HepG2 (cell line): ENCODE results near the gene N4BP2. TPM values are rescaled to one million over a fixed set of nuclear protein-coding genes. Genes with fewer than 3 reads are reported as not detected.

Experiments used
- DMAP1 ChIP-seq: IDR thresholded peaks from 2 replicates; pipeline ENCODE4 v1.6.1; 2016
- EED ChIP-seq: sonication (generic); formaldehyde crosslinking; IDR thresholded peaks from 2 replicates; pipeline ENCODE4 v1.5.0; 2020; ENCODE audit warnings: mild to moderate bottlenecking, missing genetic modification reagents
- FOXC1 ChIP-seq: sonication (generic); formaldehyde crosslinking; IDR thresholded peaks from 2 replicates; pipeline ENCODE4 v1.8.0; 2022; ENCODE audit warnings: mild to moderate bottlenecking, missing genetic modification reagents, borderline replicate concordance
- HDAC6 ChIP-seq: fragments of 200-600 bp; sonication (generic); IDR thresholded peaks from 2 replicates; pipeline ENCODE4 v1.7.0; 2017; ENCODE audit warnings: mild to moderate bottlenecking, antibody characterized with exemption, low read length, low read depth
- HOXA5 ChIP-seq: sonication (generic); formaldehyde crosslinking; IDR thresholded peaks from 2 replicates; pipeline ENCODE4 v1.4.0; 2020; ENCODE audit warnings: missing genetic modification reagents
- JDP2 ChIP-seq: sonication (generic); formaldehyde crosslinking; IDR thresholded peaks from 2 replicates; pipeline ENCODE4 v1.8.1; 2022; ENCODE audit warnings: missing genetic modification reagents, borderline replicate concordance
- MBNL3 ChIP-seq: fragments of 250-450 bp; sonication (Bioruptor Pico); conservative IDR thresholded peaks from 2 replicates; pipeline ENCODE4 v1.8.0; 2022; ENCODE audit warnings: mild to moderate bottlenecking, inconsistent platforms
- NFE2L2 ChIP-seq: fragments of 150-350 bp; IDR thresholded peaks from 2 replicates; pipeline ENCODE4 v1.6.1; 2014; ENCODE audit warnings: low read length
- SOX13 ChIP-seq, 3 experiments: fragments of 450-650 bp in 1 of 3; sonication (generic) in 1 of 3; formaldehyde crosslinking in 1 of 3; IDR thresholded peaks in 2 of 3; conservative IDR thresholded peaks in 1 of 3; 2 replicates each; pipeline versions ENCODE4 v1.5.0 to v1.6.1; 2016 to 2020; ENCODE audit warnings: antibody characterized with exemption in 1 of 3, mild to moderate bottlenecking in 1 of 3, missing compliant biosample characterization in 1 of 3, missing genetic modification reagents in 1 of 3, moderate library complexity in 1 of 3
- STAT5B ChIP-seq: sonication (generic); formaldehyde crosslinking; IDR thresholded peaks from 2 replicates; pipeline ENCODE4 v1.4.0; 2020; ENCODE audit warnings: missing genetic modification reagents
- ZNF234 ChIP-seq: sonication (generic); formaldehyde crosslinking; conservative IDR thresholded peaks from 2 replicates; pipeline ENCODE4 v1.5.1; 2020; ENCODE audit warnings: mild to moderate bottlenecking, missing genetic modification reagents
- ZNF292 ChIP-seq: sonication (generic); formaldehyde crosslinking; IDR thresholded peaks from 2 replicates; pipeline ENCODE4 v1.8.1; 2022; ENCODE audit warnings: mild to moderate bottlenecking, low read depth, missing genetic modification reagents, borderline replicate concordance
- ZNF296 ChIP-seq: sonication (generic); formaldehyde crosslinking; conservative IDR thresholded peaks from 2 replicates; pipeline ENCODE4 v1.5.0; 2020; ENCODE audit warnings: mild to moderate bottlenecking, missing genetic modification reagents
- ZNF709 ChIP-seq: sonication (generic); formaldehyde crosslinking; IDR thresholded peaks from 2 replicates; pipeline ENCODE4 v1.5.0; 2020; ENCODE audit warnings: mild to moderate bottlenecking, missing genetic modification reagents
- ZNF780A ChIP-seq: sonication (generic); formaldehyde crosslinking; IDR thresholded peaks from 2 replicates; pipeline ENCODE4 v1.8.0; 2022; ENCODE audit warnings: mild to moderate bottlenecking, missing genetic modification reagents, moderate library complexity
- ZNF788 ChIP-seq: sonication (generic); formaldehyde crosslinking; IDR thresholded peaks from 2 replicates; pipeline ENCODE4 v1.5.0; 2020; ENCODE audit warnings: mild to moderate bottlenecking, missing genetic modification reagents, borderline replicate concordance
- ZSCAN20 ChIP-seq: sonication (generic); formaldehyde crosslinking; IDR thresholded peaks from 2 replicates; pipeline ENCODE4 v1.4.0; 2020; ENCODE audit warnings: missing genetic modification reagents, mild to moderate bottlenecking, borderline replicate concordance
- polyA plus RNA-seq, 8 experiments: library from polyadenylated mRNA; depleted of rRNA in 3 of 8; stranded (reverse) in 7 of 8; unstranded in 1 of 8; fragments of >200 nt; fragmentation: Illumina TruSeq in 4 of 8; extraction: Trizol in 4 of 8; gene quantifications; 2 replicates each; pipeline versions ENCODE4 v1.2.1 to v1.2.3, GENCODE V29; 2011 to 2016; ENCODE audit warnings: low read depth in 4 of 8, missing spikeins in 1 of 8, mixed read lengths in 1 of 8; ENCODE audit not compliant: insufficient read depth in 1 of 8
- total RNA-seq, 5 experiments: library from RNA; depleted of rRNA; stranded (reverse); fragments of >200 nt; fragmentation: Illumina TruSeq; extraction: Trizol; gene quantifications; 2 replicates each; pipeline ENCODE4 v1.2.3, GENCODE V29; 2016; ENCODE audit warnings: low read depth in 1 of 5
- TF ChIP-seq, protein P1 (sequence below): sonication (generic); formaldehyde crosslinking; IDR thresholded peaks from 2 replicates; pipeline ENCODE4 v1.9.0; 2022; ENCODE audit warnings: missing genetic modification reagents, mild to moderate bottlenecking, borderline replicate concordance
- TF ChIP-seq, protein P2 (sequence below): sonication (generic); formaldehyde crosslinking; IDR thresholded peaks from 2 replicates; pipeline ENCODE4 v1.4.0; 2020; ENCODE audit warnings: mild to moderate bottlenecking, missing genetic modification reagents
- TF ChIP-seq, protein P3 (sequence below): sonication (generic); formaldehyde crosslinking; IDR thresholded peaks from 2 replicates; pipeline ENCODE4 v1.5.0; 2020; ENCODE audit warnings: missing genetic modification reagents
- TF ChIP-seq, protein P4 (sequence below): IDR thresholded peaks from 2 replicates; pipeline ENCODE4 v1.6.1; 2012; ENCODE audit warnings: low read depth, low read length, improper control_type of control experiment

The N4BP2 gene
- total and polyA plus RNA-seq, 2 of the 13 experiments (the other 11 are each of a cell fraction or from before 2014, with no cell fraction given) = 5.6 to 12.9 TPM

DNA sequence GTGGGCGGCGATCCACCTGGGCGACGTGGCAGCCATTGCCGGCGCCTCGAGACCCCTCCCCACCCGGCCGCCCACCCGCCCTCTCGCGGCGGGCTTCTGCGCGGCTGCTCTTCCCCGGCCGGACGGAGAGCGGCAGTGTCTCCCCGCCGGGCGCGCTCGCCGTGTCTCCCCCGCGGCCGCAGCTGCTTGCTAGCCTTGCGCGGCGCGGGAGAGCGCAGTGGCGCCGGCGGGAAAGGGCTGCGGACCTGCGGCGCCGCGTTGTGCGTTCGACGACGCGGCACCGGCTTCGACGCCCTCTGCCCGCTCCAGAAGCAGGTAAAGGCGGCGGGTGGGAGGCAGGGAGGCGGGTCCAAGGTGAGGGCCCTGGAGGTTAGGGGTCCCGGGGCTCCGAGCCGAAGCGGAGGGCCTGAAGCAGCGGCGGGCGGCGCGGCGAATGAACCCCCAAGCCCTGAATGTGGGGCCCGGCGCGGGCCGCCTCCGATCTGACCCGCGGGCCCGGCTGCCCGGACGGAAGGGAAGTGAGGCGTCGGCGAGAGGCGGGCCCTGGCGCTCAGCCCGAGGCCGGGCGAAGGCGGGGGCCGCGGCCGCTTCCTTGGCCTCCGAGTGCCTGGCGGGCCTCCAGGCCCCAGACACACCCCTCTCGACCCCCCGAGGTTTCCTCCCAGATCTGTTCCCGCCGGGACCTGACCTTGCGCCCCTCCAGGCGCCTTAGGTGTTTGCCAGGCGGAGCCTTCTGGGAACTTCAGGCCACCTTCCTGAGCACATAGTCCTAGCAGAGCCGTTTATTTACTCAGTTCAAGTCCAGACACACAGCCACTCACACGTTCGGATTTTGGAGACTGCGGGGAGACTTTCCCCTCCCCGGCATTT is at the start of gene N4BP2 (continued):
- TF ChIP-seq, protein P1, sequence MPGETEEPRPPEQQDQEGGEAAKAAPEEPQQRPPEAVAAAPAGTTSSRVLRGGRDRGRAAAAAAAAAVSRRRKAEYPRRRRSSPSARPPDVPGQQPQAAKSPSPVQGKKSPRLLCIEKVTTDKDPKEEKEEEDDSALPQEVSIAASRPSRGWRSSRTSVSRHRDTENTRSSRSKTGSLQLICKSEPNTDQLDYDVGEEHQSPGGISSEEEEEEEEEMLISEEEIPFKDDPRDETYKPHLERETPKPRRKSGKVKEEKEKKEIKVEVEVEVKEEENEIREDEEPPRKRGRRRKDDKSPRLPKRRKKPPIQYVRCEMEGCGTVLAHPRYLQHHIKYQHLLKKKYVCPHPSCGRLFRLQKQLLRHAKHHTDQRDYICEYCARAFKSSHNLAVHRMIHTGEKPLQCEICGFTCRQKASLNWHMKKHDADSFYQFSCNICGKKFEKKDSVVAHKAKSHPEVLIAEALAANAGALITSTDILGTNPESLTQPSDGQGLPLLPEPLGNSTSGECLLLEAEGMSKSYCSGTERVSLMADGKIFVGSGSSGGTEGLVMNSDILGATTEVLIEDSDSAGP (CRISPR knock-in tag) = peak; percentile 70; the same call in 1 of the 2 replicates
- TF ChIP-seq ZNF780A (CRISPR knock-in tag) (peak; percentile 57; the same call in 1 of the 2 replicates), DMAP1 (no peak; the same call in 1 of the 2 replicates), HDAC6 (no peak), HOXA5 (CRISPR knock-in tag) (peak; percentile 70; the same call in 1 of the 2 replicates), ZNF296 (CRISPR knock-in tag) (no peak), MBNL3 (CRISPR knock-in tag) (no peak), STAT5B (CRISPR knock-in tag) (peak; percentile 71), EED (CRISPR knock-in tag) (0 out of 2 replicates have a peak, but pooled peaks have one; percentile 18), ZNF292 (CRISPR knock-in tag) (no peak), ZNF709 (CRISPR knock-in tag) (peak; percentile 88; the same call in 1 of the 2 replicates), FOXC1 (CRISPR knock-in tag) (peak; percentile 67; the same call in 1 of the 2 replicates), ZNF234 (peak; percentile 84; the same call in 1 of the 2 replicates), ZNF788 (CRISPR knock-in tag) (peak; percentile 36; the same call in 1 of the 2 replicates), JDP2 (CRISPR knock-in tag) (peak; percentile 46; the same call in 1 of the 2 replicates), SOX13 (IDR thresholded peaks at IDR 0.05) (peak; percentile 45; the same call in 1 of the 2 replicates), SOX13 (CRISPR knock-in tag; conservative IDR thresholded peaks at IDR 0.05 in 1 of 2, IDR thresholded peaks at IDR 0.05 in 1 of 2) (peak in 1 of 2 experiments; percentile 31; a peak in 2 of 4 replicates), NFE2L2 (no peak), ZSCAN20 (0 out of 2 replicates have a peak, but pooled peaks have one; percentile 33)
- TF ChIP-seq, protein P2, sequence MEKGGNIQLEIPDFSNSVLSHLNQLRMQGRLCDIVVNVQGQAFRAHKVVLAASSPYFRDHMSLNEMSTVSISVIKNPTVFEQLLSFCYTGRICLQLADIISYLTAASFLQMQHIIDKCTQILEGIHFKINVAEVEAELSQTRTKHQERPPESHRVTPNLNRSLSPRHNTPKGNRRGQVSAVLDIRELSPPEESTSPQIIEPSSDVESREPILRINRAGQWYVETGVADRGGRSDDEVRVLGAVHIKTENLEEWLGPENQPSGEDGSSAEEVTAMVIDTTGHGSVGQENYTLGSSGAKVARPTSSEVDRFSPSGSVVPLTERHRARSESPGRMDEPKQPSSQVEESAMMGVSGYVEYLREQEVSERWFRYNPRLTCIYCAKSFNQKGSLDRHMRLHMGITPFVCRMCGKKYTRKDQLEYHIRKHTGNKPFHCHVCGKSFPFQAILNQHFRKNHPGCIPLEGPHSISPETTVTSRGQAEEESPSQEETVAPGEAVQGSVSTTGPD (CRISPR knock-in tag) = no peak
- TF ChIP-seq, protein P3, sequence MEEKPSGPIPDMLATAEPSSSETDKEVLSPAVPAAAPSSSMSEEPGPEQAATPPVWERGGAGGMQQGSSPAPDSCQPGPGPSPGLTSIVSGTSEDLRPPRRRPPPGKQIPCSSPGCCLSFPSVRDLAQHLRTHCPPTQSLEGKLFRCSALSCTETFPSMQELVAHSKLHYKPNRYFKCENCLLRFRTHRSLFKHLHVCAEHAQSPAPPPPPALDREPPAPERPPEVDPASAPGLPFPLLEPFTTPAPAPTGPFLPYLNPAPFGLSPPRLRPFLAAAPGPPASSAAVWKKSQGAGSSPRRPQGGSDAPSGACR (CRISPR knock-in tag) = peak; percentile 6; the same call in 1 of the 2 replicates
- TF ChIP-seq, protein P4, sequence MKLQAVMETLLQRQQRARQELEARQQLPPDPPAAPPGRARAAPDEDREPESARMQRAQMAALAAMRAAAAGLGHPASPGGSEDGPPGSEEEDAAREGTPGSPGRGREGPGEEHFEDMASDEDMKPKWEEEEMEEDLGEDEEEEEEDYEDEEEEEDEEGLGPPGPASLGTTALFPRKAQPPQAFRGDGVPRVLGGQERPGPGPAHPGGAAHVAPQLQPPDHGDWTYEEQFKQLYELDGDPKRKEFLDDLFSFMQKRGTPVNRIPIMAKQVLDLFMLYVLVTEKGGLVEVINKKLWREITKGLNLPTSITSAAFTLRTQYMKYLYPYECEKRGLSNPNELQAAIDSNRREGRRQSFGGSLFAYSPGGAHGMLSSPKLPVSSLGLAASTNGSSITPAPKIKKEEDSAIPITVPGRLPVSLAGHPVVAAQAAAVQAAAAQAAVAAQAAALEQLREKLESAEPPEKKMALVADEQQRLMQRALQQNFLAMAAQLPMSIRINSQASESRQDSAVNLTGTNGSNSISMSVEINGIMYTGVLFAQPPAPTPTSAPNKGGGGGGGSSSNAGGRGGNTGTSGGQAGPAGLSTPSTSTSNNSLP = no peak
